ENCODE data around the gene HS3ST4. TPM values are rescaled to one million over a fixed set of nuclear protein-coding genes. Genes with fewer than 3 reads are reported as not detected.

Gene HS3ST4
- total and polyA plus RNA-seq, 2 of the 8 experiments (the other 6 are each of a cell fraction or from before 2014, with no cell fraction given) = 1.9 to 3.3 TPM

GRCh38 chr16:25841761-25842160, 150.0 kb downstream of the HS3ST4 start:
- Histone ChIP-seq H3K27ac (ENCODE audit: low read depth, low read length) (no peak overlapping the region), H3K79me1 (ENCODE audit: low read depth, low read length) (no peaks in the 10 kb centered on the region), H2BK15ac (ENCODE audit: low read length) (no peak overlapping the region), H2AK5ac (ENCODE audit: low read depth, low read length) (no peak overlapping the region), H3K4me2 (ENCODE audit: insufficient read depth in 1 of 2, low read depth in 2 of 2, low read length in 2 of 2) (no peak overlapping the region), H3K36me3 (ENCODE audit: control insufficient read depth in 2 of 4, insufficient read depth in 4 of 4, low read length in 3 of 4) (no peaks in the 10 kb centered on the region), H4K91ac (replicated peaks; ENCODE audit: insufficient read length, low read length) (no peak overlapping the region), H2BK5ac (ENCODE audit: low read depth, low read length) (no peak overlapping the region), H3K9ac (replicated peaks in 1 of 4; ENCODE audit: extremely low read depth in 1 of 4, low read depth in 3 of 4, low read length in 3 of 4) (no peak overlapping the region), H3K4ac (replicated peaks; ENCODE audit: insufficient read length, low read depth, low read length) (no peak overlapping the region), H3K56ac (replicated peaks; ENCODE audit: insufficient read length, low read depth, low read length) (no peak overlapping the region), H2BK120ac (replicated peaks; ENCODE audit: low read depth, low read length) (no peak overlapping the region), H4K5ac (ENCODE audit: insufficient read length, low read depth, low read length) (no peak overlapping the region), H3K23me2 (ENCODE audit: low read depth, low read length) (no peaks in the 10 kb centered on the region), H2AFZ (ENCODE audit: low read length) (no peak overlapping the region), H4K8ac (ENCODE audit: extremely low read depth, insufficient read depth, low read length) (no peak overlapping the region), H3K9me3 (ENCODE audit: insufficient read depth in 2 of 2, low read depth in 1 of 2, low read length in 1 of 2) (no peaks in the 10 kb centered on the region), H4K20me1 (replicated peaks in 1 of 2; ENCODE audit: control insufficient read depth in 1 of 2, insufficient read depth in 2 of 2, low read length in 2 of 2) (no peaks in the 10 kb centered on the region), H3K14ac (ENCODE audit: insufficient read length) (no peak overlapping the region), H3K4me3 (ENCODE audit: extremely low read depth in 1 of 4, insufficient read depth in 2 of 4, low read depth in 3 of 4, low read length in 4 of 4) (no peak overlapping the region), H3K79me2 (ENCODE audit: control insufficient read depth in 1 of 2, insufficient read depth in 2 of 2, low read length in 2 of 2) (no peaks in the 10 kb centered on the region), H3K4me1 (replicated peaks in 1 of 4; ENCODE audit: control insufficient read depth in 3 of 4, insufficient read depth in 4 of 4, low read length in 3 of 4) (peaks cover 0 to 7% (median 0%) of the 10 kb centered on the region in 4 experiments; a peak in 1 of 7 replicates), H3K27me3 (replicated peaks in 1 of 4; ENCODE audit: control insufficient read depth in 3 of 4, extremely low read depth in 1 of 4, insufficient read depth in 3 of 4, low read length in 3 of 4) (no peaks in the 10 kb centered on the region), H2BK12ac (ENCODE audit: low read depth, low read length) (no peak overlapping the region), H2BK20ac (ENCODE audit: low read length) (no peak overlapping the region), H3K18ac (ENCODE audit: extremely low read depth, low read length) (no peak overlapping the region), H3K23ac (ENCODE audit: insufficient read length) (no peak overlapping the region)
- no peak for DNase-seq (ENCODE audit: low read depth in 1 of 2, low spot score in 2 of 2)
- CTCF ChIA-PET (ENCODE audit: partially characterized antibody) = interaction anchor here (1.1 kb wide), 1 partner anchor 127 kb away, joined by 3 read pairs; no protein-coding TSS in a partner anchor
- 96% methylated on average over 3 of the region's 3 CpGs; no CpG with 5 or more reads in 1 of the 2 experiments for WGBS, 2 experiments (ENCODE audit: extremely low coverage in 1 of 2, insufficient coverage in 1 of 2, insufficient read length in 1 of 2, insufficient replicate concordance in 2 of 2, low coverage in 1 of 2, low lambda C conversion rate in 2 of 2, missing lambda C conversion rate in 1 of 2)
- POLR2A ChIA-PET (ENCODE audit: partially characterized antibody) = no interaction called here
- FAIRE-seq = no peak
- TF ChIP-seq FOSL1 (IDR thresholded peaks at IDR 0.05; ENCODE audit: insufficient read depth, low read depth, low read length) (no peak), KDM4A (IDR thresholded peaks at IDR 0.05; ENCODE audit: low read depth, low read length, severe bottlenecking) (no peak), KDM1A (IDR thresholded peaks at IDR 0.05; ENCODE audit: borderline replicate concordance, low read length) (no peak), GABPA (IDR thresholded peaks at IDR 0.05; ENCODE audit: borderline replicate concordance, insufficient read depth, low read length) (no peak), SUZ12 (IDR thresholded peaks at IDR 0.05; ENCODE audit: low read length) (no peak), CHD2 (IDR thresholded peaks at IDR 0.05; ENCODE audit: low read length) (no peak), SRF (IDR thresholded peaks at IDR 0.05; ENCODE audit: low read depth, low read length) (no peak), POU5F1 (IDR thresholded peaks at IDR 0.05; ENCODE audit: low read depth, low read length) (no peak), ZNF274 (IDR thresholded peaks at IDR 0.05; ENCODE audit: borderline replicate concordance, extremely low read depth, low read length) (no peak), HDAC2 (IDR thresholded peaks at IDR 0.05; ENCODE audit: borderline replicate concordance in 1 of 2, low read depth in 2 of 2, low read length in 2 of 2) (no peak), SP2 (IDR thresholded peaks at IDR 0.05; ENCODE audit: low read length) (no peak), CHD1 (IDR thresholded peaks at IDR 0.05; ENCODE audit: low read depth, low read length) (no peak), SIRT6 (IDR thresholded peaks at IDR 0.05; ENCODE audit: low read length) (no peak), TAF1 (IDR thresholded peaks at IDR 0.05; ENCODE audit: low read depth, low read length) (no peak)
- TF ChIP-seq, protein P1, sequence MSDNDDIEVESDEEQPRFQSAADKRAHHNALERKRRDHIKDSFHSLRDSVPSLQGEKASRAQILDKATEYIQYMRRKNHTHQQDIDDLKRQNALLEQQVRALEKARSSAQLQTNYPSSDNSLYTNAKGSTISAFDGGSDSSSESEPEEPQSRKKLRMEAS (IDR thresholded peaks at IDR 0.05) = no peak
